HG02588 (cell line): ENCODE results near the gene RBM17.
"Not testable (repeated sequence)": the region's sequence is repeated elsewhere in the genome, so short reads cannot be mapped to it uniquely, and the experiment has no call there.

Experiments used
- ATAC-seq: cut with Tn5 transposase; IDR thresholded peaks from one replicate; pipeline ENCODE4 v1.9.1; 2021; ENCODE audit warnings: mild to moderate bottlenecking, moderate library complexity; ENCODE audit not compliant: unreplicated experiment

The RBM17 gene

DNA sequence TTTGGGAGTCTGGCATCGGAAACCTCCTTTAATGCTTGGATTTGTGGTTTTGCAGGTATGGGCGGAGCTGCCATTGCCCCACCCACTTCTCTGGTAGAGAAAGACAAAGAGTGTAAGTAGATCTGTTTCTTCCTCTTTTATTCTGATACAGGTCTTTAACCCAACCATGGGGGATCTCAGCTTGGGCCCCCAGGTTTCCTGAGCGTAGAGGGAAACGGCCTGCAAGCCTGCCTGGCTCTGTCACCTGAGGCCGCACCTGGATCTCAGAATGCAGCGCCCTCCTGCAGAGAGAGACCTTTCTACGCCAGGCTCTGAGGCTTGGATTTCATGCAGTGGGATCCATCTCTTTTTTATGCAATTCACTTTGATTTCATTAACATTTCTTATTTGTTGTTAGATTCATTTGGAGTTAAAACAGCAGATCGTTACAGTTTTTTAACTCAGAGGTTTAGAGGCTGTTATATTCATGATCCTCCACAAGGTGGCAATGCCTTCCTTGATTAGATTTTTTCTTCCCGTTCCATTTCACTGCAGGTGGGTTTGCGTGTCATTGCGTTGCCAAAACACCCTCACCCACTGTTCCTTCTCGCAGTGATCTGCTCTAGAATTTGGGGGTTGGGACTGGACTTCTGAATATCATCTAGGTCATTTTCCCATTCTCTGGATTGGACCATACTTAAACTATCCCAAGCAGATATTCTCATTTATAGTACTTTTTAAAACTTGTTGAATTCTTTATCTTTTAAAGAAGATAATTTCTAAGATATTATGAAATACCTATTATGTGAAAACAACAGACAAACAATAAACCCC lies 20.0 kb downstream of the RBM17 start:
- ATAC-seq: no peak

DNA sequence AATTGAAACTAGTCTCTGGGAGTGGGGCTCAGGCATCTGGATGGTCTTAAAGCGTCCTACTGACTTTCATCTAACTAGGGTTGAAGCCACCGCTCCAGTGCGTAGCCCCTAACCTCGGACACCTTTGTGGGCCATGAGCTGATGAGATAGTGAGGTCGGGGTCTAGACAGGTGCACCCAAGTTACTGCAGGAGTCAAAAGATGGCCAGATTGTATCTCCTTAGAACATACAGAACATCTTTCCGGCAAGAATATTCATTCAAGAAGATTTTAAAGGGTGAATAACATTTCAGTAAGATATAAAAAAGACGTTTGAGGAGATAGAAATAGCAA lies 20.6 kb downstream of the RBM17 start:
- ATAC-seq: no peak

- no peak for ATAC-seq
These were observed 21.3 kb downstream of the RBM17 start for GRCh38 chr10:6110136-6110535.

GRCh38 chr10:6112893-6113292 lies 24.1 kb downstream of the RBM17 start:
- ATAC-seq: no peak

- no peak for ATAC-seq
These were observed 25.5 kb downstream of the RBM17 start for GRCh38 chr10:6114299-6114698.

DNA sequence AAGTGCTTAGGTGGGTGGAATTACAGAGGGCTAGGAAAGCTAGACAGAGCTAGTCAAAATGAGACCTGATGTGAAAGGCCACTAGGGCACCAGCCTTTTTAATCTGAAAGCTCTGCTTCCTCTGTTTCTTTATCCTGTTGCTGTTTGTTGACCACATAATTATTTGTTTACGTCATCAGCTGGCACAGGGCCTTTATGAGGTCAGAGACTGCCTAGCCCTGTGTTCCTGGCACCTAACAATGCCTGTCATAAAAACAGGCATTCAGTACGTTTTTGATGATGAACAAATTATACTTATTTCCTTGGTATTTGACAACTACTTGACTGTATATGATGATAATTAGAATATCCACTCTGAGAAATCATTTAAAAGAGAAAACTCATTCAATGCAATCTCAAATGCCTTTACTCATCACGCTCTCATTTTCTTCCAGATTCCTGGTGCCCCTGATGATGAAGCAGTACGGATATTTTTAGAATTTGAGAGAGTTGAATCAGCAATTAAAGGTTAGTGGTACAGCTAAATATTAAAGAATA lies 26.0 kb downstream of the RBM17 start:
- no peak for ATAC-seq

GRCh38 chr10:6115411-6115810 lies 26.6 kb downstream of the RBM17 start:
- ATAC-seq: no peak

DNA sequence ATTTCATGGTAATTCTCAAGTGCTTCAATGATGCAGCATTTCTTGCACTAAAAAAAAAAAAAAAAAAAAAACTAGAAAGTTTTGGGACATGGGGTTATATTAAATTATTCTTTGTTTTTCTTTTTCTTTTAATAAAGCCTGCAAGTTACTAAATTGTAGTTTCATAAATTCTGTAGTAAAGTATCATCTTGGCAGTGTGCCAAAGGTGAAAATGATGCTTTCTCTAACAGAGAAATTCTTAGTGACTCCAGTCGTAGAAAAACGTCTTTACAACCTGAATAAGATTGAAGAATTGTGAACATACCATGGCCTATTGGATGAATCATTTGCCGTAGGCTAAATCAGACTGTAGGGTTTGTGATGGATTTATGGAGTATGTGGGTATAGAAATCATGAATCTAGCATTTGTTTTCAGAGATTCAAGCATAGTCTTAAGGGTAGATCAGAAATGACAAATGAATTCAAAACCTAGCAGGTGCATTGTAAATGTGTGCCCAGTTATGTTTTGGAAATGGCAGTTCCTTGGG lies 27.1 kb downstream of the RBM17 start:
- ATAC-seq: no peak

GRCh38 chr10:6116806-6117205 lies 28.0 kb downstream of the RBM17 start:
- ATAC-seq: no peak

DNA sequence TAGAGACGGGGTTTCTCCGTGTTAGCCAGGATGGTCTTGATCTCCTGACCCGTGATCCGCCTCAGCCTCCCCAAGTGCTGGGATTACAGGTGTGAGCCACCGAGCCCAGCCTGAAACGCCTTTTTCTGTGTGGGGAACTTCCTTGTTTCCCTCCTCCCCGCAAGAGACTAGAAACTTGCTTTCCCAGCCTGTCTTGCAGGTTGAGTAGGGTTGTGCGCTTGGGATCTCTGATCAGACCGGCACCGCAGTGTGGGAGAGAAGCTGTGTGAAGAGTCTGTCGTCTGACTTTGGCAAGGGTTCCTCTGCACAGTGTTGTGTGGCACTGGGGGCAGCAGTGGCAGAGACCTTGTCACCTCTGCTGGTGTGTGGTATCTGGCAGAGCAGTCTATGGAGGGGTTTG lies 28.9 kb downstream of the RBM17 start:
- ATAC-seq: no peak

DNA sequence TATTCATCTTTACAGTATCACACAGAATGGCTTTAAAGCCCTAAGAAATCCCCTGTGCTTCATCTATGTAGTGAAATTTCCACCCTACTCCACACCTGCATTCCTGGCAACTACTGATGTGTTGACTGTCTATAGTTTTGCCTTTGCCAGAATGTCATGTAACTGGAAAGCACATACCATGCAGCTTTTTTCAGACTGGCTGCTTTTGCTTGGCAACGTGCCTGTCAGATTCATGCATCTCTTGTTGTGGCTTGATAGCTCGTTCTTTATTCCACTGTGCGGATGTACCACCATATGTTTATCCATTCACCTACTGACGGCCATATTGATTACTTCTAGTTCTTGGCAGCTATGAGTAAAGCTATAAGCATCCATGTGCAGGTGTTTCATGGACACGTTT lies 30.6 kb downstream of the RBM17 start:
- no peak for ATAC-seq

- no peak for ATAC-seq
These were observed 31.1 kb downstream of the RBM17 start for GRCh38 chr10:6119962-6120361.

DNA sequence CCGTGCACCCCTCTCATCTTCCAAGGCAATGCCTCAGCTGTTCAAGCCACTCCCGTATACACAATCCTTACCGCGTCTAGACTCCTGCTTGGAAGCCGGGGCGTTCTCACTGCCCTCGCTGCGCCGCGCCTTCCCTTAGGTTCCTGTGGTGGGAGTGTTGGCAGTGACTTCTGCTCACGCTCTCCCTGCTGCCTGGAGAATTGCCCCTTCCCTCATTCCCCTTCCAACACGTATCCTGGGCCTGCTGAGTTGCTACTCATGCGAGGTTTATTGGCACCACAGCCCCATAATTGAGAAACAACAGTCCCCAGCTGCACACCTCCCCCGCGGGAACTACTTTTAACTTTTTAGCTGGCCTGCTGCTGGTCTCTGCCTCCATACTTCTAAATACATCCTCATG lies 31.9 kb downstream of the RBM17 start:
- ATAC-seq: no peak

DNA sequence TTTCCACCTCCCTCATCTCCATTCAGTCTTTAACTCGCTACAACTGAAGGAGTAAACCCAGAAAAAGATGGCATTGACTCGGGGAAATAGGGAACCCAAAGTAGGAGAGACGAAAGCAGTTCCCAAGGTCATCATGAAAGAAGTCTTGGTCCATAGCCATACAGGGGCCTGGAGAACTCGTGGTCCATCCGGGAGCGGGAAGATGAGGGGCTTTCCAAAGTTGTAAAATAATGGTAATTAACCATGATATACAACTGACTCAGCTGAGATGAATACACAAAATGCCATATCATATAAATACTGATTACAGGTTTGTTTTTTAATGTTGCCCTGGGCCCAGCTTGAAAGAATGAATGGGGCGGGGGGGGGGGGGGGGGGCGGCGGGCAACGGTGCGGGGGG lies 32.3 kb downstream of the RBM17 start:
- ATAC-seq: no peak

GRCh38 chr10:6123532-6123931 lies 34.7 kb downstream of the RBM17 start:
- ATAC-seq: no peak

- ATAC-seq: no peak
These were observed 35.8 kb downstream of the RBM17 start for GRCh38 chr10:6124666-6125065.

GRCh38 chr10:6127461-6127860 lies 38.6 kb downstream of the RBM17 start:
- ATAC-seq: not testable (repeated sequence)

- ATAC-seq: no peak
These were observed 39.3 kb downstream of the RBM17 start for GRCh38 chr10:6128087-6128486.

GRCh38 chr10:6128591-6129251 lies 39.9 kb downstream of the RBM17 start:
- ATAC-seq: no peak

DNA sequence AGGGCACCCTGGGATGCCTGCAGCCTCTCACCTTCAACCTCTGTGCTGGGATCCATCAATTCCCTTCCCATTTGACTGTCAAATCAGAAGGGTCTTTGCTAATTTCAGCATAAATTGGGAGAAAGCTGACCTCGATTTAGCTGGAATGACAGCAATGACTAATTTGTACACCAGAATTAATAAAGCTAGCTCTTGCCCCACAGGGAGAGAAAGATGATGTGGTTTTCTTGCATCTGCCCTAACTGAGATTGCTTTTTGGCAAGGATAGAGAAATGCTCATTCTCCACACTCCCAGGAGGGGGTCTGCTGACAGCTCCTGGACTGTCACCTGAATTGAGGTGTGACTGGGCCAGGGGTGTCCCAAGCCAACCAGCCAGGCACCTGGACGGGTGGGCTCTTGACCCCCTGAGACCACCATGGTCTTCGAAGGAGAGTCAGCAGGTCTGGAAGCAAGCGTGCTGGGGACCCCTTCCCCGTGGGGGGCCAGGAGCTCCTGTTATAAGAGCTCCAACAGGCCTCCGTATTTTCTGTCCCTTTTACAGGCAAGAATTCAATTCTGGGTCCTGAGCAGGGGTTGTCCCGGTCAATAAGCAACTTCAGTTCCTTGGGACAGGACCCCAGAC lies 42.1 kb downstream of the RBM17 start:
- ATAC-seq: no peak

- ATAC-seq: no peak
These were observed 44.7 kb downstream of the RBM17 start for GRCh38 chr10:6133331-6134098.
